Hypothalamus (tissue), 51 donors: ENCODE measurements around the gene ST6GALNAC3.
"Not testable (repeated sequence)": the region's sequence is repeated elsewhere in the genome, so short reads cannot be mapped to it uniquely, and the experiment has no call there.

Experiments
- DNase-seq, 51 donors: peaks; one replicate each; lab custom pipeline; 2025; lab: John Stamatoyannopoulos, UW

The ST6GALNAC3 gene

DNA sequence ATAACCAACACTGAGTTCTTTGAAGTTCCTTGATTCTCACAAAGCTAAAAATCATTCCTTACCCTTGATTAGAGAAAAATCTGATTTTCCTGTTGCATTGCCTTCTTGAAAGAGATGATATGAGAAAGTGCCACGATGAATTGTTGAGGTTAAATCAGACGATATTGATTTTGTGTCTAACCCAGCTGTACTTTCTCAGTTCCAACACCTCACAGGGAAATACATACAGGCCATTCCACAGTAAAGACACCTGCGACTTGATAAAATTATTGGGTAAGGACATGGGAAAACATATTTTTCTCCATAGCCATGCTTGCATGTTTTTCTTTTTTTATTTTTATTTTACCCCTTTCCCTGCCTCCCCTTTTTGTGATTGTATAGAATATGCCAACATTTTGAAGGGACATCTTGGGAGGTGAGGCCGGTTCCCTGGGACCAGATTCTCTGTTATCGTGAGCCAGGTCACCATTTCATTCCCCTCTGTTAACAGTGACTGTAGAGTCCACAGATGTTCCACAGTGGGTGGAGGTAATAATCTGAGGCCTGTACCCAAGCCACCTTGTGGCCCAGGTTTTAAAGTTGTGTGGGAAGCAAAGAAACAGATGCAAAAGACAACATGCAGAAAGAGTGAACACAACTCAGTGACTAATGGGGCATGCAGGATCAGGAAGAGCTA, 537.4 kb downstream of the ST6GALNAC3 start:
- DNase-seq: no peak

DNA sequence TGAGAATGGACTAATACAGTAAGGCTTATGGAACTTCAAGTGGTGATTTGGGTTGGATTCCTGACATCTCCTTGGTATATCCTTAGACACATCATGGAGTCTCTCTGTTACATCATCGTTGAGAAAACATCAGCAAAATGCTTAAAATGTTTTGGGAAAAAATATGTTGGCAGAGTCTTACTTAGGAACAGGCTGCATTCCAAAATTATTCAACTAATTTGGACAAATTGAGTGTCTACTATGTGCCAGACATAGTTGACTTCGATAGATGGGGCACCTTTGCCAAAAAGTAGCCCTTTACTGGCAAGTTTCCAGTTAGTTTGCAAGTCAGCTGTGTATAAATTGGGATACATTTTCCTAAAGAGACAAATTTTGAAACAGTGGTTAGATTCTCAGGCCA, 539.3 kb downstream of the ST6GALNAC3 start:
- no peak for DNase-seq

DNA sequence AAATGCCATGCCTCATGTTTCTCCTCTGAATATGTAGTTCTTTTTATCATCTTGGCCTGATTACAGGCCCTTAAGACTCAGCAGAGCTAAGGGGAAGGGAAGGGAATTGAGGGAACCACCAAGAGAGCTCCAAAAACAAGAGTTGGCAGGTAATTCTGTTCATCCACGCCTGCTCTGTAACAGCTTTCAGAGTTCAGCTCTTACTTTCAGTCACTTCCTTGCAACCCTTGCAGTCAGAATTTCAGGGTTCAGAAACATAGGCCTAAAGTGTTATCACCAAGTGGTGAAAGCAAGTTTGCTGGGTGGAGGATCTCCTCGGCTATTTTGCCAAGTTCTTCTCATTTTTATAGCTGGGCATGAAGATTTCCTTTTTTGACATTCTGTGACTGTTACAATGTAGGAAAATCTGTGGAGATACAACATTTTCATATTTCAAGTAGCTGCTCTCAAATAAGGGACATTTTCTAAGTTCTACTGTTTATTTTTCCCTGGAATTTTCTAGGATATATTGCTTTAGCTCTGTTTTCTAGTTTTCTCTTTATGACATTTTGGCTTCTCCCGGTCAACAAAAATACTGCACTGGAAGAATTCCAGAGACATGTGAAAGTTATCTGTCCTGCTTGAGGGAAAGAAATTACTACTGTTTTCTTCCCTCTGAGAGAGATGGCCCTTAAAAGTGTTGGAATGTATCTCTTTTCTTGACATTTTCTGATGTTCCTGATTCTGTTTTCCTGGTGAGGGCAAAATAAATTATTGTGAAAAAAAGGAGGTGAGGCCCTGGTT, 540.9 kb downstream of the ST6GALNAC3 start:
- no peak for DNase-seq

DNA sequence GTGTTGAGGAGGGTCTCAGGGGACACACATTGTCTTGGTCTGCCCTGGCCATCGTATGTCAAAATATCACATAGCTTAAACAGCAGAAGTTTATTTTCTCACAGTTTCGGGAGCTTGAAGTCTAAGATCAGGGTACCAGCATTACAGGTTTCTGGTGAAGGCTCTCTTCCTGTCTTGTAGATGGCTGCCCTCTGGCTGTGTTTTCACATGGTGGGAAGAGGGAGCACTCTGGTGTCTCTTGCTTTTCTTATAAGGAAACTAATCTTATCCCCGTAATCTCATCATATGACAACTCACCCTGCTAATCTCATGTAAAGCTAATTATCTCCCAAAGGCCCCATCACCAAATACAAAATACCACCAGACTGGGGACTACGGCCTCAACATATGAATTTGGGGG, 545.8 kb downstream of the ST6GALNAC3 start:
- no peak for DNase-seq

DNA sequence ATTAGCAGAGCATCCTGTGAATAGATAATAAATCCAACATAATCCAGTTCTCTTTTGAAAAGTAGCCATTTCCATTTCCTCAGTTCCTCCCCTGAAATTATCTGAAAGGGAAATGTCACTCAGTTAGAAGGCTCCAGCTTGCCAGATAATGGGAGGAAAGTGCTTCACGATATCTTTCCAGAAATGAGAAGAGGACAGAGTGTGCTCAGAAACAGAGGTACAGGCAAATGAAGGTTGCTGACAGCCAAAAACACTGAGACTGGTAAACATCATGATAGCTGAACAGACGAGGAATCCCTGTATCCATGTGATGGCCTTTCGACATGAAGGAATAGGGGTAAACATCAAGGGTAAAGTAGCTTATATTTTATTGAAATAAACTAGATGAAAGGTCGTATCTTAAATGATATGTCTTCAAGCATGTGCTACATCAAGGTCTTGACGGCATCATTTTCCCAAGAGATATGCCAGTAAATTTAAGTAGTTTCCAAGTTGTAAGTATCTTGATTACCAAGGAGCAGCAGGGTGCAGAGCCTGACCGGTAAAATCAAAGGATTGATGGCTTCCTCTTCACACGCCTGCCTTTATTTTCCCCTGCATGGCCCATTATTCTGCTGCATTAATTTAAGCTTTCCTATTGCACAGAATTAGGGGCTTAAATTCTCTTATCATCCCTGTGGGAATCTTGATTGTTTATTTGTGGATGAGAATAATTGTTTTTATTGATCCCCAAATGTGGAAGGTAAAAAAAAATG, 548.4 kb downstream of the ST6GALNAC3 start:
- no peak for DNase-seq

DNA sequence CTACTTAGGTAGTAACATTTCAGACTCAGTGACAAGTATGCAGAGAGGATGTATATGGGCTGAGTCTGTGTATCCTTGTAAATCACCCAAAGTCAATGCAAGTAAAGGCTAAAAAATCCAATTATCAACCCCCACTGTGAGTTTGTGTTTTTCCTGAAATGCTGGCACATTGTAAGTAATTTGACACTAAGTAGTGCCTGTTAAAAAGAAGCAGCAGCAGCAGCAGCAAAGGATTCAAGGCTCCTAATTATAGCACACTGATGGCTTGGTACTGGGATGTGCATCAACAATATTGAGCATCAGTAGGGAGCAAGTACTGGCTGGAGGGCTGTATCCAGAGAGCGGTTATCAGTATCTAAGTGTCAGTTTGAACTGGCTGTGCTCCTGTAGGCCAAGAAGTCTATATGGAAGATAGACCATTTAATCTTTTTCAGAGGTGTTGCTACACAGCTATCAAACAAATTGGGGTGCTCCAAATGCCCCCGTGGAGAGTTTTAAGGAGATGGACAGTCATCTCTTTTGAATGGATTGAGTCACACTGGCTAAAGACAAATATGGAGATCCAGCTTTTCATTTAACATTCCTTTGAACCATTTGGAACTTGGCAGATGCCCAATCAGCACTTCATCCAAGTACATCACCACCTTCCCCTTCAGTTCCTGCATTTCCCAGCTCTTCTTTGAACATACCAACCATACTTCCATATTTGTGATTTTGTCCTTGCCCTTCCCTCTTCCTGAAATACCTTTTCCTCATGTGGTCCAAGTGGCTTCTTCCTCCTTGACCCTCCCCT, 551.5 kb downstream of the ST6GALNAC3 start:
- DNase-seq: no peak

DNA sequence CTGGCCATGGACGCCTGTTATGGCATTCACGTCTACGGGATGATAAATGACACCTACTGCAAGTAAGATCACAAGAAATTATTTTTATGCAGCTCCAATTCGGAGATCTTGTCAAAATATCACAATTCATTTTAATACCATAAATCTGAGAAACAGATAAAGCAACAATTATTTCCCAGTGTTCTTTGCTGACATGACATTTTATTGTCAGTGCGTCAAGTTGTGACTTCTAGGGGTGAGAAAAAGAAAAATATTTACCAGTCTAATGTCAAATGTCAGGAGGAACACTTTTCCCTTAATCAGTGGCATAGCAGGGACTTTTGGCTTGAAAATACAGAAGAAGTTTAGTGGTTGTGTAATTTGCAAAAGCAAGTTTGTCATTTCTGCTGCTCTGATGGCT, 553.0 kb downstream of the ST6GALNAC3 start:
- DNase-seq: no peak

DNA sequence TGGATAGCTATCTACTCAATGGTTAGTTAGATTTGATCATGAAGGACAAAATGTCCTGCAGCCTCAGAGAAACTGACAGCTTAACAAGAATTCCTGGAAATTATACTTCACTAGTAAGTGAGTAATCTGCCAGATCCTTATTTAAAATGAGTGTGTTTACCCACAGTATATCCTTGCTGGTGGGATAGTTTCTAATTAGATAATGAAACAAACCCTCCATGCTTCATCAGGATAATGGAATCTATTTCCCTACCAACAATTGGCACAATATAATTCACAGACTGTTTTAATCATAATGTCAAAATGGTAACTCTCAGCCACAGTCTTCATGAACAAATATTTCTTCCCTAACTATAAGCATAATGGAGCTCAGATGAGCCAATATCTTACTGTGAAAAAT, 553.4 kb downstream of the ST6GALNAC3 start:
- no peak for DNase-seq

DNA sequence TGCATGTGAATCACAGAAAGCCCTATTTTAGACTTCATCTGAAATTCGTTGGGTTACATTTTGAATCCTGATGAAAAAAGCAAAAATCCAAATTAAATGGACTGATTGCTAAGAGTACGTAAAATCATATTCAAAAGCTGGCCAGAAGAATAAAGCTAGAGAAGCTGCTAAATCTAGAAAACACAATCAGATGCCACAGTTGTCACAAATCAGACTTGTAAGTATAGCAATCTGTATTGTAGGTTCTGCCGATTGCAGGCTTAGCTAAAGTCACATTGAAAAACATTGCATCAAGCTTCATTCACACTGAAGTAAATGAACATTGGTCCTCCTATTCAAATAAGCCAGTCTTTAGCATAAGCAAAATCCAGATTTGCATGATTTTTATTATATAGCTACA, 557.6 kb downstream of the ST6GALNAC3 start:
- DNase-seq: no peak

DNA sequence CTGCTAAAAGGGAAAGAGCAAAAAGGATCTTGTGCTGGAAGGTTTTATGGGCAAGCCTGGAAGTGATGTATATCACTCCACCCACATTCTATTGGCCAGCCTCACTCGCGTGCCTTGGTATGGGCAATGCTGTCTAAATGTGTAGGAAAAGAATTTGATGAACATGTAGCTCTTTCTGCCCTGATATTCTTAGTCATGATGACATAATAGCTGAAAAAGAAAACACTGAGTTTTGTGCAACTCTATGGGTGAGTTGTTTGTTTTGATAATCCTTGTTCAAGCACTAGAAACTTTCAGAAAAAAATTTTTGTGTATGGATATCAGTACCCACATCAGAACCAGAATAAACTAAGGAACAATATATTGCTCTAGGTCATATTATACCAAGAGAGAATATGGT, 561.2 kb downstream of the ST6GALNAC3 start:
- no peak for DNase-seq

DNA sequence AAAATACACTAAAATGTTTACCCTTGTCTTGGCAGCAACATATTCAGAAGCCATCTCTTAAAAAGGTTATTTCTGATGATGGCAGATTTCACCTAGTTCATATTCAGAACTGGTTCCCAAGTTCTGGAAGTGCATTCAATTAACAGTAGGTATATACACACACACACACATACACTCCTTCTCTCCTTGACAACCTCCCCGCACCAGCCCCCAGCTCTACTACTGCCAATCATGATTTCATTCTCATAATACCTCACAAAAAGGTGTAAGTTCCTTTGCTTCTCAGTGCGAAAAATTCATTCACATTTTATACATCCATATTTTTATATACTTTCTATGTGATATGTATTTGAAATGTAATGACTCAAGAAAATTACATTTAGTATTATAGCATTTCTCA, 564.6 kb downstream of the ST6GALNAC3 start:
- no peak for DNase-seq

DNA sequence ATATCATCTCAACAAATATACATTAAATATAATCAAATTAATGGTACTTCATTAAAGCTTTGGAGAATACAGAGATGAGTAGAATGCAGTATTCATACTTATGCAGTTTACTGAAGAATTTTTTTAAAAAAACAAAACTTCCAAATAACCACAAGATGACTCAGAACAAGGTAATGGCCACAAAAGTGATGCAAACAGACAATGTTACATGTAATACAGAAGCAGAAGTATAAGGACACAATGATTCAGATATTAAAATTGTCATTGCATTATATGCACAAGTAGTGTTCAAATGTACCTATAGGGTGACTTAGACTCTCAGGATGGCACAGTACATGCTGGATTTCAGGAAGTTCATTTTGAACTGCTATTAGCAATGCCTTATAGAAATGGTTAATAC, 565.5 kb downstream of the ST6GALNAC3 start:
- no peak for DNase-seq

DNA sequence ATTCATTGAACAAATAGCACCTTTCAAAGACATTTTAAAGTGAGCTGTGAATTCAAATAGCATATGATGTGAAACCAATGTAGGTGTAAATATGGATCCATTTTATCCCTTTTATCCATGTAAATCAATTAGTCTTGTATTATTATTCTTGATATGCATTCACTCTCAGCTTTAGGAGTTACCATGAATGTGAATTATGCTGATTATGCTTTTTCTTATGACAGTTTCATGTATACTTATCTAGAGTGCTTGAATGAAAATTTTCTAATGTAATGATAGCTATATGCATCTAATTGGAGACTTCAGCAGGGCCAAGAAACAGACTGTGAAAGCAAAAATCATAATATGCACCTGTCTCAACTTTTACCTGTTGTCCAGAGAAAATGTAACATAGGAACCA, 566.2 kb downstream of the ST6GALNAC3 start:
- no peak for DNase-seq

DNA sequence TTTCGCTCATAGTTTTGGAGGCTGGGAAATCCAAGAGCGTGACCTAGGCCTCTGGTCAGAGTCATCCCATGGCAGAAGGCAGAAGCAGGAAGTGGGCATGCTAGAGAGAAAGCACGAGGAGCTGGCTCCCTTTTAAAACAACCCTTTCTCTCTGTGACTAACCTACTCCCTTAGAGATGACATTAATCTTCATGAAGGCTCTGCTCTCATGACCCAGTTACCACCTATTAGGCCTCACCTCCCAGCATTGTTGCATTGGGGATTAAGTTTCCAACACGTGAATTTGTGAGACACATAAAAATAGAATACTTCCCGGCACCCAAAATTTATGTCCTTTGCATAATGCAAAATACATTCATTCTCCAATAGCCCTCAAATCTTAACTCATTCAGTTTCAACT, 569.6 kb downstream of the ST6GALNAC3 start:
- no peak for DNase-seq

DNA sequence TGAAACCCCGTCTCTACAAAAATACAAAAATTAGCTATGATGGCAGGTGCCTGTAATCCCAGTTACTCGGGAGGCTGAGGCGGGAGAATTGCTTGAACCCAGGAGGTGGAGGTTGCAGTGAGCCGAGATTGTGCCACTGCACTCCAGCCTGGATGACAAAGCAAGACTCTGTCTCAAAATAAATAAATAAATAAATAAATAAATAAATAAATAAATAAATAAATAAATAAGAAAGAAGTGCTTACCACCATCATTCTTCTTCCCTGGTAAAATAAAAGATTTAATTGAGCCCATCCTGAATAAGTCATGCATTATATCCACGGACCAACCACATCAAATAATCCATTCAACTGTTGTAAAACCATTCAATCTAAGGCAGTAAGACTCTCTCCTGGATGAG, 578.3 kb downstream of the ST6GALNAC3 start:
- DNase-seq: not testable (repeated sequence)

DNA sequence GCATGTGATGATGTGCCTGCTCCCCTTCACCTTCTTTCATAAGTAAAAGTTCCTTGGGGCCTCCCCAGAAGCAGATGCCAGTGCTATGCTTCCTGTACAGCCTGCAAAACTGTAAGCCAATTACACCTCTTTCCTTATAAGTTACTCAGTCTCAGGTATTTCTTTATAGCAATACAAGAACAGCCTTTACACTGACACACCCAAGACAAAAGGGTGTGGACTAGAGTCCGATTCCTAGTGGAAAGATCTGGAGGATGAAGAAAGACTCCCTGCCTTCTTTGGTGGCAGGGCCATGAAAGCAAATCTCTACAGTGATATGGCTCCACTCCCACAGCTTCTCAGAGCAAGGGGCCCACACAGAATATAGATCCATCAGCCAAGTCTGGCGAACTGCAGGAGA, 583.1 kb downstream of the ST6GALNAC3 start:
- no peak for DNase-seq

DNA sequence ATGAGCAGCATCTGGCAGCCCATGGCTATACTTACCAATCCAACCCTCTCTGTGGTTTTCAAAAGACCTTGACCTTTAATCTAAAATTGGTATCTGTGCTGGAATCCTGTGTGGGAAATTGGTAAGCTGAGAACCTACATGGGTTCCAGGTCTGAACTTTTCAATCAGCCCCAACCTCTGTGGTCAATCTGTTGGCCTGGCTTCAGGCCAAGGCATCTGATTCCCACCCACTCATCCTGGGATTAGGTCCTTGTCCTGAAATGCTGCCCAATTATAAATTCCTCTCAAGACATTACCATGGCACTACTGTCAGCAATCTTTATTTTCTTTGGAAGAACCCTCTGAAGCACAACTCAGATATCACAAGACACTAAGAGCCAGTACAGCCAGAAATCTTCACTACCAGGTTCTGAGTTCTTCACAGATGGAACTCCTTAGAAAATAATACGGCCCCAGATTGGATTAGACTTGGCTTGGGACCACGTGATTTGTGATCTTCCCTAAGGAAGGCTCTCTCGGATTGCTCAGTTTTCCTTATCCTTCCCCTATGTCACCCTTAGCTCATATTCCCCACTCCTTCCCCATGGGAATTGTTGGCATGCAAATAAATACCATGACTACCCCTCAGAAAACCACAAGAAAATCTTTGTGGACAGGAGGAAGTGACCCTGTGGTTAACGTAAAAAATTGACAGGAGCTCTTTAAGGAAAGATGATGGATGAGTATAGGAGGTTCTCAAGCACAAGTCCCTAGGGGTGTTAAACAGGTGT, 584.8 kb downstream of the ST6GALNAC3 start:
- DNase-seq: no peak

DNA sequence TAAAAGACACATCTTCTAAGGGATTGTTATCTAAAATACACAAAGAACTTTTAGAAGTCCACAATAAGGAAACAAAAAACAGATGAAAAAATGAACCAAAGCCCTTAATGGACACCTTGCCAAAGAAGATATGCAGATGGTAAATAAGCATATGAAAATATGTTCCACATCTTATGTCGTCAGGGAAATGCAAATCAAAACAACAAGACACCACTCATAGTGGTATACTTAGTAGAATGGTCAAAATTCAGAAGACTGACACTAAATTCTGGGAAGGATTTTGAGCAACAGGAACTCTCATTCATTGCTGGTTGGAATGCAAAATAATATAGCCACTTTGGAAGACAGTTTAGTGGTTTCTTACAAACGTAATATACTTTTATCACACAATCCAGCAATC, 587.0 kb downstream of the ST6GALNAC3 start:
- DNase-seq: no peak

DNA sequence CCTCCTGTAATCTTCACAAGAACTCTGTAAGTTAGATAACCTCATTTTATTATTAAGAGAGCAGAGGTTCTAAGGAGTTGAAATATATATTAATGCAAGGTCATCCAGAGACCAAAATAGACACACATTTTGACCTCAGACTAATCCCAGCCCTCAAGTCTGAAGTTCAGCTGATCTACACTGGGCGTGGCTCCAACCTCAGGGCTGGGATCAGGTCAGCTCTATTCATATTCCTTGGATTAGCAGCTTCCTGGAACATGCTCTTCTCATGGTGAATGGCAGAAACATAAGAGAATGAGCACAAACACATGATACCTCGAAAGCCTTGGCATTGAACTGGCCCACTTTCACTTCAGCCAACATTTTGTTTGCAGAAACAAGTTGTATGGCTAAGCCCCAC, 592.0 kb downstream of the ST6GALNAC3 start:
- DNase-seq: peak in 1 of 51 donors; percentile 4

DNA sequence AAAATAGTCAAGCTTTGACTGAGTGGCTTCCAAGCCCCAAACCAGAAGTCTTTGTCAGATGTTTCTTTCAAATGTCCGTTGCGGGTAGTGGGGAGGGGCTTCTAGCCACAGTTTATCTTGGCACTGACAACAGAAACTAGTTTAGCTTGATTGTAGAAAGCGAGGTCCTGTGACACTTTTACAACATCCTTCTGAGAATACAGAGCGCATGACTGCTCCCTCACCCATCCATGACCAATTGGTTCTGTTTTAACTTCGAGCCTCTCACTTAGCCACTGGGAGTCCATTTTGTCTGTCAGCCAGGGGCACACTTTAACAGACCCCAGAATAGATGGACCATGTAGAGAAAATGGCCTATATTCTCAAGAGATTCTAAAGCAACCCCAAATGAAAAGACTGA, 593.5 kb downstream of the ST6GALNAC3 start:
- no peak for DNase-seq
